Left renal cortex interstitium (tissue), 4 donors: ENCODE data around the gene CDH3. TPM values are rescaled to one million over a fixed set of nuclear protein-coding genes. Genes with fewer than 3 reads are reported as not detected.
A peak's percentile ranks its signal among the peaks of the same experiment; 100 is the strongest.

Experiments
- DNase-seq, 4 donors: peaks; one replicate each; pipeline ENCODE4 v3.0.0-alpha.2; 2013; ENCODE audit warnings: low read depth in 4 of 4, low spot score in 2 of 4, missing footprints in 1 of 4
- polyA plus RNA-seq, 4 donors: library from polyadenylated mRNA; unstranded; fragments of 120-200 nt; gene quantifications; one replicate each; pipeline ENCODE4 v1.2.1, GENCODE V29; 2013; ENCODE audit not compliant: insufficient read length in 4 of 4

CDH3 gene
- polyA plus RNA-seq, 4 donors, result 59.6 to 67.4 (median 62.9) TPM

DNA sequence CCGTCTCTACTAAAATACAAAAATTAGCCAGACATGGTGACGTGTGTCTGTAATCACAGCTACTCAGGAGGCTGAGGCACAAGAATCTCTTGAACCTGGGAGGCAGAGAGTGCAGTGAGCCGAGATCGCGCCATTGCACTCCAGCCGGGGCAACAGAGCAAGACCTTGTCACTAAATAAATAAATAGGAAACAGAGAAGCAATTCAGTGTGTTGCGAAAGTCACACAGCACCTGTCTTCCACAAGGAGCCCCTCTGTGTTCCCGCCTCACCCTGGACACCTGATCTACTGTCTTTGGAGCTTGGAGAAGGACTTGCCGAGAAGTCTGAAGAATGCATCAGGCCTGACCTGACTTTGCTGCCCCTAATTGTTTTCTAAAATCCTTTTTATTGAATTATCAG is 88.5 kb downstream of the CDH3 start:
- DNase-seq, result no peak

DNA sequence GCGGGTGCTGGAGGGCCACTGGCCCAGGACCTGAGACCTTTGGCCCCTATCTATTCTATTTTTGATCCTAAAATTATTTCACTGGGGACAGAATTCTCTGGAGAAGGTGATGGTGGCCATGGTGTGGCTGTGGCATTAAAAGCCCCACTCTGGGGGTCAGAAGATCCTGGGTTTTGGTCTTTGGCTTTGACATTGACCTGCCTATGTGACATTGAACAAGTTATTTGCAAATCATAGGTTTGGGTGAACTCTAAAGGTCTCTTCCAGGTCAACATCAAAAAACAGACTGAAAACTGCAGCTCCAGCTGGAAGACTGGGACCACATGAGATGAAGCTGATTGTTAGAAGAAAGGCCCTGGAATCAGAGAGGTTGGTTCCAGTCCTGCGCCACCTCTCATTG is 89.7 kb downstream of the CDH3 start:
- no peak for DNase-seq

DNA sequence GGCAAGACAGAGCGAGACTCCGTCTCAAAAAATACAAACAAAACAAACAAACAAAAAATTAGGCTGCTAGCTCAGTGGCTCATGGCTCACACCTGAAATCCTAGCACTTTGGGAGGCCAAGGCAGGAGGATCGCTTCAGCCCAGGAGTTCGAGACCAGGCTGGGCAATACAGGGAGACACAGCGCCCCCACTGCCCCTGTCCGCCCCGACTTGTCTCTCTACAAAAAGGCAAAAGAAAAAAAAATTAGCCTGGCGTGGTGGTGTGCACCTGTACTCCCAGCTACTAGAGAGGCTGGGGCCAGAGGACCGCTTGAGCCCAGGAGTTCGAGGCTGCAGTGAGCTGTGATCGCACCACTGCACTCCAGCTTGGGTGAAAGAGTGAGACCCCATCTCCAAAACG is 91.5 kb downstream of the CDH3 start:
- no peak for DNase-seq

DNA sequence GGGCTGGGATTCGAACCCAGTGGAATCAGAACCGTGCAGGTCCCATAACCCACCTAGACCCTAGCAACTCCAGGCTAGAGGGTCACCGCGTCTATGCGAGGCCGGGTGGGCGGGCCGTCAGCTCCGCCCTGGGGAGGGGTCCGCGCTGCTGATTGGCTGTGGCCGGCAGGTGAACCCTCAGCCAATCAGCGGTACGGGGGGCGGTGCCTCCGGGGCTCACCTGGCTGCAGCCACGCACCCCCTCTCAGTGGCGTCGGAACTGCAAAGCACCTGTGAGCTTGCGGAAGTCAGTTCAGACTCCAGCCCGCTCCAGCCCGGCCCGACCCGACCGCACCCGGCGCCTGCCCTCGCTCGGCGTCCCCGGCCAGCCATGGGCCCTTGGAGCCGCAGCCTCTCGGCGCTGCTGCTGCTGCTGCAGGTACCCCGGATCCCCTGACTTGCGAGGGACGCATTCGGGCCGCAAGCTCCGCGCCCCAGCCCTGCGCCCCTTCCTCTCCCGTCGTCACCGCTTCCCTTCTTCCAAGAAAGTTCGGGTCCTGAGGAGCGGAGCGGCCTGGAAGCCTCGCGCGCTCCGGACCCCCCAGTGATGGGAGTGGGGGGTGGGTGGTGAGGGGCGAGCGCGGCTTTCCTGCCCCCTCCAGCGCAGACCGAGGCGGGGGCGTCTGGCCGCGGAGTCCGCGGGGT is 92.1 kb downstream of the CDH3 start, which contains the start of gene CDH1:
CDH1 (plus strand) TSS at position 247 of the 684 bp plus-strand sequence; CDS start at position 371, 124 bp downstream.
- no peak for DNase-seq

DNA sequence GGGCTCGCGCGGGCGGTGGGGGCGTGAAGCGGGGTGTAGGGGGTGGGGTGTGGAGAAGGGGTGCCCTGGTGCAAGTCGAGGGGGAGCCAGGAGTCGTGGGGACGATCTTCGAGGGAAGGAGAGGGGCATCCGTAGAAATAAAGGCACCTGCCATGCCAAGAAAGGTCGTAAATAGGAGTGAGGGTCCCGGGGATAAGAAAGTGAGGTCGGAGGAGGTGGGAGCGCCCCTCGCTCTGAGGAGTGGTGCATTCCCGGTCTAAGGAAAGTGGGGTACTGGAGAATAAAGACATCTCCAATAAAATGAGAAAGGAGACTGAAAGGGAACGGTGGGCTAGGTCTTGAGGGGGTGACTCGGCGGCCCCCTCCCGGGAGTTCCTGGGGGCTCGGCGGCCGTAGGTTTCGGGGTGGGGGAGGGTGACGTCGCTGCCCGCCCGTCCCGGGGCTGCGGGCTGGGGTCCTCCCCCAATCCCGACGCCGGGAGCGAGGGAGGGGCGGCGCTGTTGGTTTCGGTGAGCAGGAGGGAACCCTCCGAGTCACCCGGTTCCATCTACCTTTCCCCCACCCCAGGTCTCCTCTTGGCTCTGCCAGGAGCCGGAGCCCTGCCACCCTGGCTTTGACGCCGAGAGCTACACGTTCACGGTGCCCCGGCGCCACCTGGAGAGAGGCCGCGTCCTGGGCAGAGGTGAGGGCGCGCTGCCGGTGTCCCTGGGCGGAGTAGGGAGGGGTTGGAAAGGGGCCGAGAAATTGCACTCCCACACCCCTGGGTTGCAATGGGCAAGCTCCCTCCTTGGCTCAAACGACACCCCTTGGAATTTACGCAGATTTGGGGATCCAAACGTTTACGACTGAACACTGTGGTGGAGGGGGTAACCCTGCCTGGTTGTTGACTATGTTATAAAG is 92.9 kb downstream of the CDH3 start:
- DNase-seq, result no peak

DNA sequence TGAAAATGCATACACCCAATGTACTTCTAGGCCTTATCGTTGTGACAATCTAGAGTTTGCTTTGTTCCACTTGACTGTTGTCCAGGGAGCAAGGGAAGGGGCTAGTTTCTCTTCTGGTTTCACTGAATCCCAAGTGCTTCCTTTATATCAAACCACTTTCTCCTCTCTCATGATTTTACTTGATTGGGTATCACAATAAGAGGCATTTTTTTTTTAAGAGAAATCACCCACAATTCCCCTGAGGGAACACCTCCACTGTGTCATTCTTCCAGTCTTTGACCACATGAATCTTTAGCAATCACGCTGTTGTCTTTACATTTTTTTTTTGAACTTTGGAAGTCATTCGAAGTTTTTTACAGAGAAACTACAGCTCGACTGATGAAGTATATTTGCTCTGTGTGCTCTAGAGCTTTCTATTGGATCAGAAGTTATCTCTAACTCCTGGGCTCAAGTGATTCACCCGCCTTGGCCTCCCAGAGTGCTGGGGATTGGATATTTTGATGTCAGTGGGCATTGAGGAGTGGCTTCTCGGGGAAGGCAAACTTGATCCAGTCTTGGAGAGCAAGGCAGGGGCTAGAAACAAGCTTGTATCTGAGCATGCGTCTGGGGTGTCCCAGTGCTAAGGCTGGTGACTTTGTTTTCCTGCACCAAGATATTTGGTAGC is 95.0 kb downstream of the CDH3 start:
- no peak for DNase-seq

DNA sequence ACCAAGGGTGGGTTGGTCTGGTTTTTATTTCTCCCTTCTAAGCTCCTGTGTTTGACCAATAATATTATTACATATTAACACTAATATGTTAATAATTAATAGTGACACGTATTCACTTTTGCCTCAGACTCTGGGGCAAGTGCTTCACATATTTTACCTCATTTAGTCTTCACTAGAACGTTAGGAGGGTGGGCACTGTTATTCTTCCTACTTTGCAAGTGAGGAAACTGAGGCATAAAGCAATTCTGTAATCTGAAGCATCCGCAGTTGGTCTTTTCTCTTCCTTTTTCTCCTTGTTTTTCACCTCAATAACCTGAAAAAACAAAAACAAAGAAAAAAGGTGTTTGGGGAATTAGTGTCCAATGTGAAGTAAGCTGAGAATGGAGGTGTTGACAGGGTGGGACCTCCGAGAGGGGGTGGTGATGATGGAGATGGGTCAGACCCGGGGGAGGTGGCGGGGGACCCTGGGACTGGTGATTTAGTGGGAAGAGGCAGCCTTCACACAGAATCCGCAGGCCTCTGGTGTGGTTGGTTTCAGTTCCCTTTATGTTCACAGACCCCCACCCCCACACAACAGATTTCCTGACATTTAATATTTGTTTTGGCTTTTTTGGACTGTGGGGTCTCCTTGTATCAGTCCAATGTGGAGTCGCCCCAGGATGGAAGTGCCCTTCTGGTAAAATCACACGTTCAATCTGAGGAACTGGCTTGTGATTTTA is 95.7 kb downstream of the CDH3 start:
- DNase-seq, result no peak

DNA sequence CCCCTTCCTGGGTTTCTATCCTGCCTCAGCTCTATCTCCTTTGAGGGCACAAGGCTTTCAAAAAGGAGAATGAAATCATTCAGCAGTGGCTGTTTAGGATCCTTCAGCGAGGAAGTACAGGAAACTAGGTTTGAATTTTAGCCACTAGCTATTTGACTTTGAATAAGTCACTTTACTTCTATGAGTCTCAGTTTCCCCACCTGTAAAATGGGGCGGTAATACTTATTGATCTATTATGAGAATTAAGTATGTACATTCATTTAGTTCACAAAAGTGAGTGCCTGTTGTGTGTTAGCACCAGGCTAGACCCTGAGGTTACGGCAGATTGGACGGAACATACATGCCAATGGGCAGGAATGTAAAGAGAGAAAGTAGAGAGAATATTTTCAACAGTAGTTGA is 98.6 kb downstream of the CDH3 start:
- no peak for DNase-seq

DNA sequence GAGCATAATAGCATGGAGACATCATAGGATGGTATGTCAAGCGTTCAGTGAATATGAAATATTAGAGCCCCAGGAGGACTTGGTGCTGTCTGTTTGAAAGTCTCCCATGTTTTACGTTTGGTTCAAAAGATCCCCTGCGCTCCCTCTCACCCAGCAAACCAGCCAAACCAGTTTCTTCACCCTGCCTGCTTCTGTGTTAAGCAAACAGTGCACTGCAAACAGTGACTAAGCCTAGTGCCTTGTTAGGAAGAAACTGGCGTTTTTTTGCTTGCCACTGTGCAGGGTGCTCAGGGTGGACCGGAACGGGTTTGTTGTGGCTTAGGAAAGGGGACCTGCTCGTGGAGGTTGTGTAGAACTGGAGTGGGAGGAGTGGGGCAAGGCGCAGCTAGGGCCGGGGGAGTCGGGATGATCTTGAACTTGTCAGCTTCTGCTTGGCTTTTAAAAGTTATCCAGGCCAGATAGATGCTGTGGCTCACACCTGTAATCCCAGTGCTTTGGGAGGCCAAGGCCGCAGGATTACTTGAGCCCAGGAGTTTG is 99.7 kb downstream of the CDH3 start:
- peak in 1 of 4 donors; percentile 69 for DNase-seq

DNA sequence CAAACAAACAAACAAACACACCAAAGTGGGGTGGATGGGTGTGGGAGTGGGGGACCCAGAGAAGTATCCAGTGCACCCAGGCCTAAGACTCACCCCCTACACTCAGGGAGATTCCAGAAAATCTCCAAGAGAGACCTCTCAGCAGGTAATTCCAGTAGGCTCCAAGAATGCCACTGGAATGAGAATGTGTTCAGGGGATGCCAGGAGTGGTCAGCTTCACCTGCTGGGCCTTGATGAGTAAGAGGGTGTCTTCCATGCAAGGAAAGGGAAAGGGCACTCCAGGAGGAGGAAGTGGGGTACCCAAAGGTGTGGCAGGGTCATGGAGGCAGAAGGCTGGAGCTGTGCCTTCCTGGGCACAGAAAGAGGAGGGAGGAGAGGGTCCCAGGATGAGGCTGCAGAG is 101.8 kb downstream of the CDH3 start:
- no peak for DNase-seq

DNA sequence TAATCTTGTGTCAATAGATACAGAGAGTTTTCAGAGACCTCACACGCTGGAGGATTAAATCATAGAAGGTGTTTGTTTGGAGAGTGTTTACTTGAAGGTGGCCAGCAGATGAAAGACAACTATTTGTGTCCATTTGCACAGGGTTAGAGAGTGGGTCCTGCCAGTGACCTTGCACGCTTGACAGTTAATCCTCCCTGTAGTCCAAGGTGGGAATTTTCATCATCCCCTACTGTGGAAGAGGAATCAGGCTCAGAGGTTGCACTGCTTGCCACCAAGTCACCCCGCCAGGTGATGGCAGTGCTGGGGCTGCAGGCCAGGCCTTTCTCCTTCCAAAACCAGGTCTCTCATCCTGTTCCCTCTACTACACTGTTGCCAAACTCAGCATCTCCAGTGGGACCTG is 104.3 kb downstream of the CDH3 start:
- no peak for DNase-seq

Other genes with a start within 250 kb of the CDH3 start
- gene SMPD3, start 196.8 kb upstream of the CDH3 start, polyA plus RNA-seq, result 1 to 10 TPM; 1.1 to 2.4 (median 1.7) TPM
- gene ZFP90, start 106.0 kb upstream of the CDH3 start, polyA plus RNA-seq, result 10 to 100 TPM; 35.8 to 46.4 (median 41.4) TPM
- 100 to 1,000 TPM in 2 of 4 donors, 10 to 100 TPM in 2; 91.0 to 108 (median 99.4) TPM for gene CDH1, start 92.0 kb downstream of the CDH3 start, polyA plus RNA-seq
- 1 to 10 TPM; 6.4 to 7.9 (median 6.9) TPM for gene TANGO6, start 198.2 kb downstream of the CDH3 start, polyA plus RNA-seq